Panc1 (cell line): ENCODE measurements around the gene DEFB129. TPM values are rescaled to one million over a fixed set of nuclear protein-coding genes. Genes with fewer than 3 reads are reported as not detected.

Experiments
- ATAC-seq: fragments of 200-7000 bp; cut with Tn5 transposase; 2 replicates; pipeline ENCODE4 v1.9.1; 2020; ENCODE audit warnings: mild to moderate bottlenecking, moderate library complexity
- Bru-seq: library from RNA; stranded (reverse); fragments of 400-500 nt; gene quantifications from one replicate; lab custom pipeline; 2021; lab: Mats Ljungman, UMichigan
- BruChase-seq, 2 experiments: library from RNA; stranded (reverse); fragments of 400-500 nt; gene quantifications; one replicate each; lab custom pipeline; 2021; lab: Mats Ljungman, UMichigan
- BruUV-seq: library from RNA; stranded (reverse); fragments of 400-500 nt; replicated peaks from 2 replicates; lab custom pipeline; 2021; lab: Mats Ljungman, UMichigan
- CTCF ChIA-PET: fragments of 300-600 bp; sonication (Branson Sonifier 250); formaldehyde crosslinking; loops from one replicate; lab custom pipeline; 2022; ENCODE audit warnings: antibody characterized with exemption; lab: Charles Lee
- POLR2A ChIA-PET: fragments of 300-600 bp; sonication (Branson Sonifier 250); formaldehyde crosslinking; loops from one replicate; lab custom pipeline; 2022; ENCODE audit warnings: antibody characterized with exemption; lab: Charles Lee
- DNase-seq: peaks from one replicate; pipeline ENCODE4 v3.0.0-alpha.2; 2010; ENCODE audit warnings: low read depth, low spot score
- H3K27ac ChIP-seq: 2 replicates; pipeline ENCODE4 v1.5.1; 2011; ENCODE audit warnings: mild to moderate bottlenecking, low read length, inconsistent platforms
- H3K27me3 ChIP-seq: fragments of 200-500 bp; sonication (Bioruptor generic); 2 replicates; pipeline ENCODE4 v1.6.0; 2014; ENCODE audit warnings: low read length, inconsistent platforms; ENCODE audit not compliant: control insufficient read depth, insufficient read depth
- H3K36me3 ChIP-seq: fragments of 200-500 bp; sonication (Bioruptor generic); 2 replicates; pipeline ENCODE4 v1.5.1; 2014; ENCODE audit warnings: inconsistent platforms, mild to moderate bottlenecking, low read length, moderate library complexity; ENCODE audit not compliant: control insufficient read depth, insufficient read depth
- H3K4me1 ChIP-seq: 2 replicates; pipeline ENCODE4 v1.5.1; 2011; ENCODE audit warnings: inconsistent platforms, mild to moderate bottlenecking, low read length, moderate library complexity; ENCODE audit not compliant: control insufficient read depth, insufficient read depth
- H3K4me3 ChIP-seq, 2 experiments: 2 replicates each; pipeline ENCODE4 v1.5.1; 2011 to 2012; ENCODE audit warnings: low read depth in 2 of 2, low read length in 2 of 2, mild to moderate bottlenecking in 2 of 2, inconsistent platforms in 1 of 2, moderate library complexity in 1 of 2
- H3K9me3 ChIP-seq: fragments of 200-500 bp; sonication (Bioruptor generic); 2 replicates; pipeline ENCODE4 v1.5.1; 2014; ENCODE audit warnings: low read depth, mild to moderate bottlenecking, inconsistent platforms, low read length, moderate library complexity; ENCODE audit not compliant: control insufficient read depth, insufficient read depth
- CTCF ChIP-seq: fragments of 450-650 bp; IDR thresholded peaks from 2 replicates; pipeline ENCODE4 v1.5.1; 2017; ENCODE audit warnings: mild to moderate bottlenecking
- POLR2AphosphoS5 ChIP-seq: IDR thresholded peaks from 2 replicates; pipeline ENCODE4 v1.6.1; 2012; ENCODE audit warnings: mild to moderate bottlenecking, low read depth, low read length, moderate library complexity
- REST ChIP-seq, 2 experiments: IDR thresholded peaks; 2 replicates each; pipeline ENCODE4 v1.6.1; 2011 to 2012; ENCODE audit warnings: low read depth in 2 of 2, control low read depth in 1 of 2, low read length in 1 of 2, mild to moderate bottlenecking in 1 of 2, moderate library complexity in 1 of 2; ENCODE audit not compliant: insufficient read depth in 1 of 2
- SIN3A ChIP-seq: IDR thresholded peaks from 2 replicates; pipeline ENCODE4 v1.6.1; 2012; ENCODE audit warnings: low read depth, mild to moderate bottlenecking, low read length, moderate library complexity, borderline replicate concordance; ENCODE audit not compliant: insufficient read depth
- TCF7L2 ChIP-seq: IDR thresholded peaks from 2 replicates; pipeline ENCODE4 v1.6.1; 2011; ENCODE audit warnings: mild to moderate bottlenecking, low read depth, low read length, inconsistent platforms
- in situ Hi-C: cut with HindIII; loops from 2 replicates; pipeline ENCODE4 v1.10.0; 2016; ENCODE audit warnings: low sequenced_read_pairs, low pct_unique_long_range_greater_than_20kb
- intact Hi-C: fragments of 100-400 bp; cut with micrococcal nuclease; formaldehyde crosslinking; loops from one replicate; pipeline ENCODE4 v1.10.0; 2022; ENCODE audit not compliant: unreplicated experiment
- long read RNA-seq: library from polyadenylated mRNA; unstranded; transcript quantifications from one replicate; pipeline ENCODE4 v2.0.0, GENCODE V29; 2021; ENCODE audit not compliant: unreplicated experiment
- polyA plus RNA-seq: library from polyadenylated mRNA; unstranded; fragments of >200 nt; gene quantifications from one replicate; pipeline ENCODE4 v1.2.1, GENCODE V29; 2012; ENCODE audit warnings: missing spikeins; ENCODE audit not compliant: insufficient read length
- total RNA-seq: library from RNA; stranded (reverse); gene quantifications from one replicate; pipeline ENCODE4 v1.2.1, GENCODE V29; 2021; ENCODE audit not compliant: unreplicated experiment

The DEFB129 gene
- total RNA-seq: not detected
- not detected for polyA plus RNA-seq
- not detected for Bru-seq, nascent RNA
- not detected for BruChase-seq, experiment 1, labeled RNA remaining after a 2-hour chase
- not detected for BruChase-seq, experiment 2, labeled RNA remaining after a 6-hour chase
- long read RNA-seq: 0 reads

GRCh38 chr20:226958-227357, at the start of gene DEFB129:
Gene DEFB129, plus strand, starts transcription at chr20:227258. Its CDS starts 31 bp downstream, at chr20:227289.
- ATAC-seq: no peak
- intact Hi-C loops: no loop called here
- Histone ChIP-seq H3K27ac (no peak within 1 kb of the TSS), H3K27me3 (peaks cover 12% of the 10 kb centered on the region; the same call in 1 of the 2 replicates), H3K36me3 (no peaks in the 10 kb centered on the region), H3K9me3 (no peaks in the 10 kb centered on the region), H3K4me3 (no peak within 1 kb of the TSS), H3K4me1 (no peaks in the 10 kb centered on the region)
- ChIA-PET POLR2A (no interaction called here), CTCF (no interaction called here)
- in situ Hi-C loops: no loop called here
- no TSS peak for BruUV-seq
- no peak for DNase-seq
- TF ChIP-seq TCF7L2 (no peak), REST (IDR thresholded peaks at IDR 0.05; ENCODE audit: insufficient read depth in 1 of 2, low read depth in 2 of 2, low read length in 1 of 2) (no peak), POLR2AphosphoS5 (no peak), SIN3A (no peak), CTCF (no peak)

- no peak for TF ChIP-seq POLR2AphosphoS5
- TF ChIP-seq TCF7L2: no peak
- no peak for TF ChIP-seq REST (IDR thresholded peaks at IDR 0.05; ENCODE audit: insufficient read depth in 1 of 2, low read depth in 2 of 2, low read length in 1 of 2)
- Histone ChIP-seq H3K4me1 (no peaks in the 10 kb centered on the region), H3K36me3 (no peaks in the 10 kb centered on the region), H3K27me3 (peaks cover 15% of the 10 kb centered on the region), H3K9me3 (no peaks in the 10 kb centered on the region), H3K4me3 (no peak overlapping the region), H3K27ac (no peak overlapping the region)
- in situ Hi-C loops (no loop called here), intact Hi-C loops (no loop called here)
- ATAC-seq (no peak), DNase-seq (no peak)
- CTCF ChIA-PET: no interaction called here
- no TSS peak for BruUV-seq
- POLR2A ChIA-PET: no interaction called here
These were observed 42.8 kb upstream of the DEFB129 start for GRCh38 chr20:184288-184687.
